ENCODE measurements around the gene KCNMB2.

KCNMB2 gene

GRCh38 chr3:178705925-178706324 lies 169.7 kb downstream of the KCNMB2 start:
- H3K4me3 ChIP-seq (ENCODE audit: low read depth, low read length), result no peak overlapping the region
- no peak for DNase-seq (ENCODE audit: low read depth)
- TF ChIP-seq CTCF (IDR thresholded peaks at IDR 0.05; ENCODE audit: low read depth, low read length, missing control alignments), result no peak

GRCh38 chr3:178706411-178706810 lies 170.2 kb downstream of the KCNMB2 start:
- TF ChIP-seq CTCF (IDR thresholded peaks at IDR 0.05; ENCODE audit: low read depth, low read length, missing control alignments), result no peak
- H3K4me3 ChIP-seq (ENCODE audit: low read depth, low read length), result no peak overlapping the region
- DNase-seq (ENCODE audit: low read depth), result no peak

- H3K4me3 ChIP-seq (ENCODE audit: low read depth, low read length), result no peak overlapping the region
- TF ChIP-seq CTCF (IDR thresholded peaks at IDR 0.05; ENCODE audit: low read depth, low read length, missing control alignments), result no peak
- no peak for DNase-seq (ENCODE audit: low read depth)
Measured at GRCh38 chr3:178707311-178708031, 171.2 kb downstream of the KCNMB2 start.

GRCh38 chr3:178709051-178709450 lies 172.8 kb downstream of the KCNMB2 start:
- DNase-seq (ENCODE audit: low read depth), result no peak
- no peak for TF ChIP-seq CTCF (IDR thresholded peaks at IDR 0.05; ENCODE audit: low read depth, low read length, missing control alignments)
- no peak overlapping the region for H3K4me3 ChIP-seq (ENCODE audit: low read depth, low read length)

- H3K4me3 ChIP-seq (ENCODE audit: low read depth, low read length), result no peak overlapping the region
- DNase-seq (ENCODE audit: low read depth), result no peak
- no peak for TF ChIP-seq CTCF (IDR thresholded peaks at IDR 0.05; ENCODE audit: low read depth, low read length, missing control alignments)
Measured at GRCh38 chr3:178711753-178712152, 175.5 kb downstream of the KCNMB2 start.

- DNase-seq (ENCODE audit: low read depth), result no peak
- H3K4me3 ChIP-seq (ENCODE audit: low read depth, low read length), result no peak overlapping the region
- no peak for TF ChIP-seq CTCF (IDR thresholded peaks at IDR 0.05; ENCODE audit: low read depth, low read length, missing control alignments)
Measured at GRCh38 chr3:178712247-178712646, 176.0 kb downstream of the KCNMB2 start.
